HepG2 (cell line): Measurements from ENCODE around the gene TXNL4B. TPM values are rescaled to one million over a fixed set of nuclear protein-coding genes. Genes with fewer than 3 reads are reported as not detected.

Experiments used
- GZF1 ChIP-seq: sonication (generic); formaldehyde crosslinking; IDR thresholded peaks from 2 replicates; pipeline ENCODE4 v1.5.1; 2020; ENCODE audit warnings: mild to moderate bottlenecking, missing genetic modification reagents
- KDM5B ChIP-seq: sonication (generic); formaldehyde crosslinking; IDR thresholded peaks from 2 replicates; pipeline ENCODE4 v1.4.0; 2020; ENCODE audit warnings: missing genetic modification reagents, mild to moderate bottlenecking, borderline replicate concordance
- KDM6A ChIP-seq: IDR thresholded peaks from 2 replicates; pipeline ENCODE4 v1.6.1; 2016; ENCODE audit warnings: low read depth
- NR2C2 ChIP-seq: sonication (generic); formaldehyde crosslinking; IDR thresholded peaks from 2 replicates; pipeline ENCODE4 v1.4.0; 2020; ENCODE audit warnings: missing genetic modification reagents, mild to moderate bottlenecking, moderate library complexity, borderline replicate concordance
- PAXIP1 ChIP-seq: sonication (generic); formaldehyde crosslinking; conservative IDR thresholded peaks from 2 replicates; pipeline ENCODE4 v1.4.0; 2020; ENCODE audit warnings: mild to moderate bottlenecking, missing genetic modification reagents, moderate library complexity
- RBM22 ChIP-seq: fragments of 200-400 bp; formaldehyde crosslinking; optimal IDR thresholded peaks from 2 replicates; pipeline ENCODE3; 2017; ENCODE audit warnings: mild to moderate bottlenecking, low read length, moderate library complexity
- RELA ChIP-seq: sonication (generic); formaldehyde crosslinking; IDR thresholded peaks from 2 replicates; pipeline ENCODE4 v1.4.0; 2020; ENCODE audit warnings: missing genetic modification reagents
- REXO4 ChIP-seq: sonication (generic); formaldehyde crosslinking; IDR thresholded peaks from 2 replicates; pipeline ENCODE4 v1.8.0; 2022; ENCODE audit warnings: missing genetic modification reagents, mild to moderate bottlenecking, borderline replicate concordance
- SOX13 ChIP-seq, 3 experiments: fragments of 450-650 bp in 1 of 3; sonication (generic) in 1 of 3; formaldehyde crosslinking in 1 of 3; IDR thresholded peaks in 2 of 3; conservative IDR thresholded peaks in 1 of 3; 2 replicates each; pipeline versions ENCODE4 v1.5.0 to v1.6.1; 2016 to 2020; ENCODE audit warnings: antibody characterized with exemption in 1 of 3, mild to moderate bottlenecking in 1 of 3, missing compliant biosample characterization in 1 of 3, missing genetic modification reagents in 1 of 3, moderate library complexity in 1 of 3
- SP4 ChIP-seq: sonication (generic); formaldehyde crosslinking; IDR thresholded peaks from 2 replicates; pipeline ENCODE4 v1.8.1; 2023; ENCODE audit warnings: mild to moderate bottlenecking, missing genetic modification reagents
- SP5 ChIP-seq: IDR thresholded peaks from 2 replicates; pipeline ENCODE4 v1.6.1; 2016; ENCODE audit warnings: low read depth, borderline replicate concordance
- SRSF1 ChIP-seq: fragments of 200-400 bp; formaldehyde crosslinking; optimal IDR thresholded peaks from 2 replicates; pipeline ENCODE3; 2017; ENCODE audit warnings: mild to moderate bottlenecking, low read depth, low read length, moderate library complexity
- THYN1 ChIP-seq: sonication (generic); formaldehyde crosslinking; IDR thresholded peaks from 2 replicates; pipeline ENCODE4 v1.8.1; 2023; ENCODE audit warnings: low read depth, mild to moderate bottlenecking, moderate library complexity, missing genetic modification reagents, borderline replicate concordance
- TP53 ChIP-seq: sonication (generic); formaldehyde crosslinking; conservative IDR thresholded peaks from 2 replicates; pipeline ENCODE4 v1.4.0; 2020; ENCODE audit warnings: missing genetic modification reagents
- ZC3H13 ChIP-seq: sonication (generic); formaldehyde crosslinking; IDR thresholded peaks from 2 replicates; pipeline ENCODE4 v1.8.1; 2023; ENCODE audit warnings: mild to moderate bottlenecking, missing genetic modification reagents, moderate library complexity
- ZFP36L2 ChIP-seq: sonication (generic); formaldehyde crosslinking; IDR thresholded peaks from 2 replicates; pipeline ENCODE4 v1.4.0; 2020; ENCODE audit warnings: missing genetic modification reagents
- ZNF317 ChIP-seq: sonication (generic); formaldehyde crosslinking; IDR thresholded peaks from 2 replicates; pipeline ENCODE4 v1.5.0; 2020; ENCODE audit warnings: mild to moderate bottlenecking, missing genetic modification reagents
- ZNF44 ChIP-seq: sonication (generic); formaldehyde crosslinking; IDR thresholded peaks from 2 replicates; pipeline ENCODE4 v1.5.1; 2020; ENCODE audit warnings: mild to moderate bottlenecking, missing genetic modification reagents
- ZNF512 ChIP-seq: sonication (generic); formaldehyde crosslinking; IDR thresholded peaks from 2 replicates; pipeline ENCODE4 v1.4.0; 2020; ENCODE audit warnings: mild to moderate bottlenecking, missing genetic modification reagents
- ZNF562 ChIP-seq: sonication (generic); formaldehyde crosslinking; IDR thresholded peaks from 2 replicates; pipeline ENCODE4 v1.8.0; 2022; ENCODE audit warnings: missing genetic modification reagents, borderline replicate concordance
- ZNF570 ChIP-seq: sonication (generic); formaldehyde crosslinking; IDR thresholded peaks from 2 replicates; pipeline ENCODE4 v1.4.0; 2020; ENCODE audit warnings: mild to moderate bottlenecking, missing genetic modification reagents, borderline replicate concordance
- ZNF691 ChIP-seq: sonication (generic); formaldehyde crosslinking; IDR thresholded peaks from 2 replicates; pipeline ENCODE4 v1.4.0; 2020; ENCODE audit warnings: missing genetic modification reagents, low read depth, mild to moderate bottlenecking, borderline replicate concordance
- polyA plus RNA-seq, 8 experiments: library from polyadenylated mRNA; depleted of rRNA in 3 of 8; stranded (reverse) in 7 of 8; unstranded in 1 of 8; fragments of >200 nt; fragmentation: Illumina TruSeq in 4 of 8; extraction: Trizol in 4 of 8; gene quantifications; 2 replicates each; pipeline versions ENCODE4 v1.2.1 to v1.2.3, GENCODE V29; 2011 to 2016; ENCODE audit warnings: low read depth in 4 of 8, missing spikeins in 1 of 8, mixed read lengths in 1 of 8; ENCODE audit not compliant: insufficient read depth in 1 of 8
- total RNA-seq, 5 experiments: library from RNA; depleted of rRNA; stranded (reverse); fragments of >200 nt; fragmentation: Illumina TruSeq; extraction: Trizol; gene quantifications; 2 replicates each; pipeline ENCODE4 v1.2.3, GENCODE V29; 2016; ENCODE audit warnings: low read depth in 1 of 5
- TF ChIP-seq, protein P1 (sequence below): sonication (generic); formaldehyde crosslinking; IDR thresholded peaks from 2 replicates; pipeline ENCODE4 v1.8.0; 2022; ENCODE audit warnings: mild to moderate bottlenecking, missing genetic modification reagents

The TXNL4B gene
- total and polyA plus RNA-seq, 2 of the 13 experiments (the other 11 are each of a cell fraction or from before 2014, with no cell fraction given): 17.4 to 18.3 TPM

DNA sequence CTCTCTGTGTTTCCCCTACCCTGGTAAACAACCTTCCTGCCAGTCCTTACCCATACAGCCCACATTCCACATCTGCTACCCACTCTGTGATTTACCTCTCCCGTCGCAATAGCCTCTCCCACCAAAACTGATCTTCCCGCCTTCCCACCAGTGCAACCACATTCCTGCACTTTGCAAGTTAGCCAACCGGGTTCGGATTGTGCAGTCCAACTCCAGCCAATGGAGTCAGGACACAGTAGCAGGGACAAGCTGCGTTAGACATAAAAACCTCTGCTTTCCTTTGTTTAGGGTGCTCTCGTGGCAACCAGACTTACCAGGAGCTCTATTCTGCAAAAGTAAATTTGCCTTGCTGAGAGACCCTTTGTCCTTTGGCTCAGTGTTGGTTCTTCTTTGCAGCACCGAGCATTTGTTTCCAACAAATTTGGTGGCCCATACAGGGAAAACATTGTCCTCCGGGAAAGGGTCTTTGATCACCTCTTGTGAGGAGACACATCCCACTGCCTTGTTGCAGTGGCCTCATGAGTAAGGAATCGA is 29.0 kb downstream of the TXNL4B start (continued):
- TF ChIP-seq SRSF1 (no peak), ZFP36L2 (CRISPR knock-in tag) (no peak), KDM5B (CRISPR knock-in tag) (no peak), PAXIP1 (CRISPR knock-in tag) (no peak), RBM22 (peak; percentile 52), NR2C2 (no peak), ZNF691 (CRISPR knock-in tag) (no peak), TP53 (CRISPR knock-in tag) (no peak), ZNF570 (CRISPR knock-in tag) (no peak), SP5 (CRISPR knock-in tag) (no peak), ZC3H13 (CRISPR knock-in tag) (peak; percentile 32; the same call in 1 of the 2 replicates), THYN1 (CRISPR knock-in tag) (no peak), SP4 (CRISPR knock-in tag) (no peak), ZNF512 (no peak), SOX13 (IDR thresholded peaks at IDR 0.05) (no peak), SOX13 (CRISPR knock-in tag; conservative IDR thresholded peaks at IDR 0.05 in 1 of 2, IDR thresholded peaks at IDR 0.05 in 1 of 2) (0 out of 4 replicates have a peak, but pooled peaks of 1 of the 2 experiments have one; percentile 24), RELA (CRISPR knock-in tag) (no peak), REXO4 (CRISPR knock-in tag) (no peak), KDM6A (CRISPR knock-in tag) (no peak), ZNF317 (no peak), ZNF562 (peak; percentile 88; the same call in 1 of the 2 replicates), ZNF44 (CRISPR knock-in tag) (0 out of 2 replicates have a peak, but pooled peaks have one; percentile 12), GZF1 (no peak)
- TF ChIP-seq, protein P1, sequence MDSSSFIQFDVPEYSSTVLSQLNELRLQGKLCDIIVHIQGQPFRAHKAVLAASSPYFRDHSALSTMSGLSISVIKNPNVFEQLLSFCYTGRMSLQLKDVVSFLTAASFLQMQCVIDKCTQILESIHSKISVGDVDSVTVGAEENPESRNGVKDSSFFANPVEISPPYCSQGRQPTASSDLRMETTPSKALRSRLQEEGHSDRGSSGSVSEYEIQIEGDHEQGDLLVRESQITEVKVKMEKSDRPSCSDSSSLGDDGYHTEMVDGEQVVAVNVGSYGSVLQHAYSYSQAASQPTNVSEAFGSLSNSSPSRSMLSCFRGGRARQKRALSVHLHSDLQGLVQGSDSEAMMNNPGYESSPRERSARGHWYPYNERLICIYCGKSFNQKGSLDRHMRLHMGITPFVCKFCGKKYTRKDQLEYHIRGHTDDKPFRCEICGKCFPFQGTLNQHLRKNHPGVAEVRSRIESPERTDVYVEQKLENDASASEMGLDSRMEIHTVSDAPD (CRISPR knock-in tag): 0 out of 2 replicates have a peak, but pooled peaks have one; percentile 49
